Ovary (tissue), 3 donors: ENCODE measurements around the gene ZFPM1.

Experiments
- CTCF ChIP-seq, 3 donors: fragments of 450-650 bp in 2 of 3; fragments of 200-600 bp in 1 of 3; IDR thresholded peaks; one replicate each; pipeline versions ENCODE4 v1.5.1 to v1.8.0; 2016 to 2022; ENCODE audit warnings: antibody characterized with exemption in 3 of 3, mild to moderate bottlenecking in 1 of 3
- POLR2A ChIP-seq: fragments of 450-650 bp; IDR thresholded peaks from one replicate; pipeline ENCODE4 v1.6.1; 2017; ENCODE audit warnings: antibody characterized with exemption, mild to moderate bottlenecking, moderate library complexity
- donor health status: DM: no; HTN: no; CAD: no.

- TF ChIP-seq CTCF (IDR thresholded peaks at IDR 0.05) (no peak), POLR2A (no peak)
Measured at GRCh38 chr16:88439016-88439415, 14.1 kb upstream of the ZFPM1 start.
